PC-3 (cell line): ENCODE data around the gene PARP1. TPM values are rescaled to one million over a fixed set of nuclear protein-coding genes. Genes with fewer than 3 reads are reported as not detected.

Source experiments
- ATAC-seq: fragments of 200-7000 bp; cut with Tn5 transposase; 2 replicates; pipeline ENCODE4 v1.9.1; 2020; ENCODE audit warnings: mild to moderate bottlenecking, moderate library complexity
- BruUV-seq: library from RNA; stranded (reverse); fragments of 400-500 nt; replicated peaks from 2 replicates; lab custom pipeline; 2021; lab: Mats Ljungman, UMichigan
- CTCF ChIA-PET: fragments of 300-600 bp; sonication (Branson Sonifier 250); formaldehyde crosslinking; loops from one replicate; lab custom pipeline; 2022; ENCODE audit warnings: antibody characterized with exemption; lab: Charles Lee
- POLR2A ChIA-PET: fragments of 300-600 bp; sonication (Branson Sonifier 250); formaldehyde crosslinking; loops from one replicate; lab custom pipeline; 2022; ENCODE audit warnings: antibody characterized with exemption; ENCODE audit not compliant: unreplicated experiment; lab: Charles Lee
- DNase-seq: peaks from one replicate; pipeline ENCODE4 v3.0.0-alpha.2; 2015
- H2AFZ ChIP-seq: fragments of 300-600 bp; sonication (generic); 2 replicates; pipeline ENCODE4 v1.6.0; 2016; ENCODE audit warnings: antibody characterized with exemption, low read length
- H3F3A ChIP-seq: fragments of 300-600 bp; sonication (generic); one replicate; pipeline ENCODE4 v1.6.0; 2017; ENCODE audit warnings: antibody characterized with exemption, low read length, control low read depth, mild to moderate bottlenecking; ENCODE audit not compliant: unreplicated experiment
- H3K27ac ChIP-seq: fragments of 300-600 bp; sonication (generic); 2 replicates; pipeline ENCODE4 v1.5.1; 2016; ENCODE audit warnings: mild to moderate bottlenecking, low read length
- H3K27me3 ChIP-seq: fragments of 300-600 bp; sonication (generic); 2 replicates; pipeline ENCODE4 v1.6.1; 2016; ENCODE audit warnings: low read length, mixed read lengths
- H3K36me3 ChIP-seq: fragments of 300-600 bp; sonication (generic); 2 replicates; pipeline ENCODE4 v1.6.1; 2016; ENCODE audit warnings: low read depth, mixed run types, low read length, mixed read lengths
- H3K4me1 ChIP-seq: fragments of 300-600 bp; sonication (generic); 2 replicates; pipeline ENCODE4 v1.5.1; 2016; ENCODE audit warnings: low read length; ENCODE audit not compliant: insufficient read depth
- H3K4me2 ChIP-seq: fragments of 300-600 bp; sonication (generic); 2 replicates; pipeline ENCODE4 v1.6.0; 2016; ENCODE audit warnings: low read length
- H3K4me3 ChIP-seq: fragments of 300-600 bp; sonication (generic); 2 replicates; pipeline ENCODE4 v1.5.1; 2016; ENCODE audit warnings: mild to moderate bottlenecking, low read length, mixed read lengths
- H3K79me2 ChIP-seq: fragments of 300-600 bp; sonication (generic); 2 replicates; pipeline ENCODE4 v1.6.1; 2017; ENCODE audit warnings: low read length, mixed read lengths
- H3K9ac ChIP-seq: fragments of 300-600 bp; sonication (generic); 2 replicates; pipeline ENCODE4 v1.6.0; 2016; ENCODE audit warnings: mild to moderate bottlenecking, low read length
- H3K9me2 ChIP-seq: fragments of 300-600 bp; sonication (generic); replicated peaks from 2 replicates; pipeline ENCODE4 v1.6.1; 2016; ENCODE audit warnings: mixed run types, low read length, mixed read lengths
- H3K9me3 ChIP-seq: fragments of 300-600 bp; sonication (generic); 2 replicates; pipeline ENCODE4 v1.6.1; 2016; ENCODE audit warnings: low read length, mixed read lengths
- H4K20me1 ChIP-seq: fragments of 300-600 bp; sonication (generic); 2 replicates; pipeline ENCODE4 v1.6.1; 2016; ENCODE audit warnings: low read length, mixed read lengths
- CTCF ChIP-seq: fragments of 300-600 bp; sonication (generic); conservative IDR thresholded peaks from 2 replicates; pipeline ENCODE4 v1.5.1; 2017; ENCODE audit warnings: antibody characterized with exemption, low read depth, mild to moderate bottlenecking, low read length
- EZH2 ChIP-seq: fragments of 300-600 bp; sonication (generic); IDR thresholded peaks from one replicate; pipeline ENCODE4 v1.6.1; 2017; ENCODE audit warnings: antibody characterized with exemption, mild to moderate bottlenecking, low read length; ENCODE audit not compliant: unreplicated experiment
- EZH2phosphoT487 ChIP-seq: fragments of 300-600 bp; sonication (generic); IDR thresholded peaks from 2 replicates; pipeline ENCODE4 v1.6.1; 2018; ENCODE audit warnings: mild to moderate bottlenecking, antibody characterized with exemption, low read length, borderline replicate concordance
- intact Hi-C: fragments of 100-400 bp; cut with micrococcal nuclease; formaldehyde crosslinking; loops from 2 replicates; pipeline ENCODE4 v1.9.0; 2023
- total RNA-seq: library from RNA; depleted of rRNA; stranded (reverse); fragments of >200 nt; gene quantifications from 2 replicates; pipeline ENCODE4 v1.2.3, GENCODE V29; 2014

The PARP1 gene
- total RNA-seq, 1 experiment from 2014 or later = 538 TPM

GRCh38 chr1:226404063-226404903 lies 3.6 kb downstream of the PARP1 start:
- no peak overlapping the region for H3K27ac ChIP-seq
- peaks cover 8% of the 10 kb centered on the region for H3F3A ChIP-seq
- POLR2A ChIA-PET = no interaction called here
- no peak overlapping the region for H2AFZ ChIP-seq
- ATAC-seq = no peak
- TF ChIP-seq EZH2phosphoT487 (no peak), CTCF (no peak), EZH2 (no peak)
- CTCF ChIA-PET = no interaction called here
- peak overlapping the region; percentile 88 for H3K4me2 ChIP-seq
- intact Hi-C loops = no loop called here
- peaks cover 80% of the 10 kb centered on the region for H3K79me2 ChIP-seq
- no peaks in the 10 kb centered on the region for H3K27me3 ChIP-seq
- BruUV-seq = no TSS peak
- H3K36me3 ChIP-seq = peaks cover 34% of the 10 kb centered on the region
- peaks cover 50% of the 10 kb centered on the region for H4K20me1 ChIP-seq
- peak; percentile 18 for DNase-seq
- H3K9me3 ChIP-seq = no peaks in the 10 kb centered on the region
- no peak overlapping the region for H3K9ac ChIP-seq
- H3K4me1 ChIP-seq = peaks cover 35% of the 10 kb centered on the region
- no peaks in the 10 kb centered on the region for H3K9me2 ChIP-seq
- no peak overlapping the region; the same call in 1 of the 2 replicates for H3K4me3 ChIP-seq

- H3K36me3 ChIP-seq = peaks cover 40% of the 10 kb centered on the region
- ChIA-PET CTCF (no interaction called here), POLR2A (no interaction called here)
- no peak for ATAC-seq
- H3K27me3 ChIP-seq = no peaks in the 10 kb centered on the region
- H3K4me3 ChIP-seq = no peak overlapping the region
- peaks cover 50% of the 10 kb centered on the region for H4K20me1 ChIP-seq
- H3K9me2 ChIP-seq = no peaks in the 10 kb centered on the region
- peaks cover 8% of the 10 kb centered on the region for H3F3A ChIP-seq
- H3K9me3 ChIP-seq = no peaks in the 10 kb centered on the region
- H3K4me2 ChIP-seq = peak overlapping the region; percentile 88; the same call in 1 of the 2 replicates
- no TSS peak for BruUV-seq
- H2AFZ ChIP-seq = no peak overlapping the region
- peaks cover 33% of the 10 kb centered on the region for H3K4me1 ChIP-seq
- TF ChIP-seq EZH2 (no peak), CTCF (peak; percentile 51), EZH2phosphoT487 (no peak)
- peak; percentile 38 for DNase-seq
- H3K27ac ChIP-seq = no peak overlapping the region
- intact Hi-C loops = no loop called here
- peaks cover 88% of the 10 kb centered on the region for H3K79me2 ChIP-seq
- no peak overlapping the region for H3K9ac ChIP-seq
Observed at GRCh38 chr1:226403201-226404034, 4.5 kb downstream of the PARP1 start.
